Germinal center (tissue), 1 donor: ENCODE measurements around the gene ABCA8.
"Not testable (repeated sequence)": the region's sequence is repeated elsewhere in the genome, so short reads cannot be mapped to it uniquely, and the experiment has no call there.

Experiments used
- DNase-seq: peaks from one replicate; pipeline ENCODE4 v3.0.0; 2012; ENCODE audit warnings: mixed read lengths, low spot score

Gene ABCA8

DNA sequence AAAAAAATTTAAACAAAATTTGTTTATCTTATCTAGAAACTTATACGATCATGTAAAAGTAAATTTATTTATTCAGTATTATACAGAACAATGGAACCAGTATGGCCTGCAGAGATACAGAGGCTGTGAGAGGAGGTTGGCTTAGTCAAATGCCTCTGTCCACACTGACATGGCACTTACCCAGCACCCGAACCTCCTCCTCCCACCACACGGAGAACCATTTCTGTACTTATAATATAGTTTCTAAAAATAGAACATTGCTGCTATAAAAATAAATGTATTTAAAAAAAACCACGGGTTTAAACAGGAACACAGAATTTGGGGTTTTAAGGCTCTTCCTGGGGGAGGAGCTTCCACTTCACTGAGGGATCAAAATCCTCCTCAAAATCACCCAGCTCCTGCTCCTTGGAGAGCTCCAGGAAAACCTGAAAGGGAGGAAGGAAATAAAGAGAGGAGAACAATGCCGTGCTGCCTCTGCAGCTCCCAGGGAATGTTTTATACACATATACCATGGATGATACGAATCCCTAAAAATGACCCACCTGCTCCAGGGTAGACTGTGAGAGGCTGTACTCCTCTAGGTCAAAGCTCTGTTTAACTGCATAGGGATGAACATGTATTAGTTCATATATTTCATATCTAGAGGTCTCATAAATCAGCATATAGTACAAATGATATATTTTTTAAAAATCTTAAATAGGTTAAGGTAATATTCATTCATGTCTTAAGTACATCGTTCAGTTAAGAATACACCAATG is 87.3 kb downstream of the ABCA8 start:
- no peak for DNase-seq

DNA sequence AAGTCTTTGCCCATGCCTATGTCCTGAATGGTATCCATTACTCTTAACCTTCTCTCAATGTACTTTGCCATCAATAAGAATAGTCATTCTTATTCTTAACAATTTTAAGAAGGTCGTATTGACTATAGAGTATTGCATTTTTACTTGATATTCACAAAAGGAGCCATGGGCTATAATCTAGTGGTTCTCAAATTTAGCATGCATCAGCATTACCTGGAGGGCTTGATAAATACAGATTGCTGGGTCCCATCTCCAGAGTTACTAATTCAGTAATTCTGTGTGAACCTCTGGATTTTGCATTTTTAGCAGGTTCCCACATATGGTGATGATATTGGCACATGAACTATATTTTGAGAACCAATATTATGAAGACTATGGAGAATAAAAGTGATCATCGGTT is 89.6 kb downstream of the ABCA8 start:
- no peak for DNase-seq

DNA sequence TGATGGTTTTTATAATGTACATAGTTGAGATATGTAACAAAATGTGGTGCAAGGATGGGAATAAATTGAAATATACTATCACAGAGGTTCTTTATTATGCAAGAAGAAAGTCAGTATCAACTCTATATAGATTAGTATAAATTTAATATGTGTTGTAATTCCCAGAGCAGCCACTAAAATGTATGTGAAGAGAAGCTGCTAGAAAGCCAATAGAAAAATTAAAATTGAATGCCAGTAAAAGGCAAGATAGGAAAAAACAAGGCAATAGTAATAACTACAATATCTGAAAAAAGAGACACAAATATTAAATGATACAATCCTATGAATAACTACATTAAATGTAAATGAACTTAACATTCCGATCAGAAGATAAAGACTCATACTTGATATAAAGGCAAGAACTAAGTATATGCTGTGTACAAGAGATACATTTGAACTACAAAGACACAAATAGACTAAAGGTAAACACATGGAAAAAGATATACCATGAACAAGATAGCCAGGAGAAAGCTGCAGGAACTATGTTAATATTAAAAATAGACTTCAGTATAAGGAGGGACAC is 92.0 kb downstream of the ABCA8 start:
- no peak for DNase-seq

DNA sequence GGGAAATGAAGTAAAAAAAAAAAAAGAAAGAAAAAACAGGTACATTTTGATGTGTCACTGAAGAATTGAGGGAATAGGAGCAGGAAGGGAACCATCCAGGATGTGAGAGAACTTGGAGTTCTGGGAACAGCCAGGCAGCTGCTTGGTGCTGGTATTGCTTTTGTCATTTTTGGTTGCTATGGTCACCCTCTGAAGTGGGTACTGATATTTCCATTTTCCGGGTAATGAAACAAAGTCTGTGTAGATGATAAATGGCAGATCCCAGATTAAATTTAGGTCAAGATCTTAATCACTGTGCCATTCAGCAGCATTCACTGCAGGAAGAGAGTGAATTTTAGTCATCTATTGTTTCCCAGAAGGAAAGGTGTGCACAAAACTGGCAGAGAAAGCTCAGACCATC is 93.6 kb downstream of the ABCA8 start:
- no peak for DNase-seq

DNA sequence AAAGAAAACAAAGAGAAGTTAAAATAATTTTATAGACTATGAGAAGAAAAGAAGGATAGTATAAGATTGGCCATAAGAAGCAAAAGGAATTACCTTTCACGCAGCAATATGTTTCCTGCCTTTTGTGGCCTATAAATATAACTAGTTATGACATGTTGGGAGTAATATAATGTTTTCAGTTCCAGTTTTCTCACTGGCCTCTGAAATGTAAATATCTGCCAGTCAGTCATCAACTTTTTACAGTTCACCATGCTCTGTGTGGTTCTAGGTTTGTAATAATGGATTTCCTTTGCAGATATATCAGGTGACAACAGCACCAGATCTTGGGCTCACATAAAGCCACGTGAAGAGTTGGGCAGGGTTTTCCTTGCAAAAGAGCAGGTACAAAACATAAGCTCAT is 94.3 kb downstream of the ABCA8 start:
- DNase-seq: no peak

DNA sequence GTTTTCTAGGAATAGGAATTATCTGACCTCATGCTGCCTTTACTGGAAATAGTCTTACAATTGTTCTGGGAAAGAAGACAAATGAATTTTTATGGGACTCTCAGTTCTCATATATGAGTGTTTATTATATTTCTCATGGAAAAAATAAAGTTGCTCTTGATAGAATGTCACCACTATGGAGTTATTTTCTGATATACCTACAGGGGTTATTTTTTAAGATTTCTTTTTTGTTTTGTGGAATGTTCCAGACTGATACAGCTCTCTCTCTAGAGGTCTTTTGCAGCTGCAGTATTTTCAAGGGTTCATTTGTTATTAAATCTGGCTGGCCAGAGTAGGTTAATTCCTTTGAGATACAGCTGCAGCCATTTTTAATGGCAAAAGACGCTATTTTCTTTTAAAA is 100.7 kb downstream of the ABCA8 start:
- DNase-seq: no peak

DNA sequence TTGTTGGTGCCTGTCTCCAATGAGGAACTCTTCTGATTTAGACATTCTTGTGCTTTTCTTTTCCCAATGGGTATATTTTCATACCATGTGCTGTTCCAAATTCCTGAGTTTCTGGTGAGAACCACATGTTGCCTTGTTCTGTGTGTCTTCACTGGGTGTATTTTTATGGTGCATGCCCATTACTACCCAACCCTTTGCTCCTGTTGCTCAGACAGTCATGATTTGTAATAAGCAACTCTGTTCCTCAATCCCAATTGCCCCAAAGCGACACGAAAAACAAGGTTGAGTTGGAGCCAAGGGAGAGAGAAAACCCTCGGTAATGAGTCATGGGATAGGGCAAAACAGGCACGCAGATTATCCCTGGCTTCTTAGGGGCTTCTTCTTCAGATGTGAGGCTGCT is 101.8 kb downstream of the ABCA8 start:
- no peak for DNase-seq

DNA sequence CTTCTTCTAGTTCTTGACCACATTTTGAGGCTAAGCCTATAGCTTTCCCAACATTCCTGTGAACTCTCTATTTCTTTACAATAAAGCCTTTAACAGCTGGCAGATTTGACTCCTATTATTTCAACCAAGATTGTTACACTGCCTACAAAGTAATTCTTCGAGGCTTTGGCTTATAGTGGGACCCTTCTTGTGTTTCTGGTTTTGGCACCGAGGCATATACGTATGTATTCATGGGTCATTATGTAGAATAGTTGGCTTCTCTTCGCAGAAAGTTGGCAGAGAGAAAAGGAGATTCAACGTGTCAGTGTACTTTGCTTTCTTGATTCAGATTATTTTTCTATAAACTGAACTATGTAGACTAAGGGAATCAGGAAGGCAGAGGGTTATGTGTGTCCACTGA is 102.2 kb downstream of the ABCA8 start:
- DNase-seq: no peak

DNA sequence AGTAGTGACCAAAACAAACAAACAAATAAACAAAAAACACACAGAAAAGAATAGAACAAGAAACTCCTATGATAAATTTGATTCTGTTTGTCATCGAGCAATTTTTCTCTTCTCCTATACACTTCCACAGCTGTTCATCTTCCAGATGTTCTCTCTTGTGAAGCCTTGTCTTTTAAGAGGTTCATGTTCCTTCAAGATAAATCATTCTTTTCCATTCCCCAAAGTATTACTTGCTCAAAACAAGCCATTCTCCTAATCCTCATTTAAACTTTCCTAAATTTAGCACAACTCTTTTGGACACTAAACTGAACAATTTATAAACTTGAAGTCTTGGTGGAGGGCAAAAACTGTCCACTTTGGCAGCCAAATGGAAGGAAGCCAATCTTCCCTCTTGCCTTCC is 103.3 kb downstream of the ABCA8 start:
- DNase-seq: no peak

DNA sequence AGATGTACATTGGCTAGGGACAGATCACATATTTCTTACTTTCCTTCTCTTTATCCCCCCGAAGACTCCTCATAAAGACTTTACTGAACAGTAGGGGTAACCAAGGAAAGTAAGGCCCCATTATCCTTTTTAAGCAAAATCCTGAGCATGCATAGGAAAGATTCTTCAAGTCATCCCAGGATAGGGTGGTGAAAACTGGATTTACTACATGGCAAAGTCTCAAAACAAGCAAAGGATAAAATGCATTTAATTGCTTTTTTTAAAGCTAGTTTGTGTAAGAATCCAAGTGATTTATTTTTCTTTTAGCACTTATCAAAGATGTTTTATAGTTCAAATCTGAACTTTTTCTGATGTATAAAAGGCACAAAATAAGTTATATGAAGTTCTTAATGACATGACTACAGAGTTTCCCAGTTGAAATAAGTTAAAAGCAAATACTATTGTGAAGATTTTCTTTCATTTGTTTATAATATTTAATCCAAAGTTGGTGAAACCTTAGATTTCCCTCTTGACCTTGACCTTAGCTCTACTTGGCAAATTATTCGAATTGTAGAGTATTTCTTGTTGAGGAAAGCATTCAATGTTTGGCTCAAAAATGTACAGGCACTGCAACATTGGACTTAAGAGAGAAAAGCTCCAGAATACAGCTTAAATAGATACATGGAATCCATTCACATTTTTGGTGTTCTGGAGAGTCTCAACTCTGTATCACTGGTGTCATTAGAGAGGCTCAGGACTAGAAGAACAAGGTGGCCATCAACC is 104.3 kb downstream of the ABCA8 start:
- DNase-seq: no peak

DNA sequence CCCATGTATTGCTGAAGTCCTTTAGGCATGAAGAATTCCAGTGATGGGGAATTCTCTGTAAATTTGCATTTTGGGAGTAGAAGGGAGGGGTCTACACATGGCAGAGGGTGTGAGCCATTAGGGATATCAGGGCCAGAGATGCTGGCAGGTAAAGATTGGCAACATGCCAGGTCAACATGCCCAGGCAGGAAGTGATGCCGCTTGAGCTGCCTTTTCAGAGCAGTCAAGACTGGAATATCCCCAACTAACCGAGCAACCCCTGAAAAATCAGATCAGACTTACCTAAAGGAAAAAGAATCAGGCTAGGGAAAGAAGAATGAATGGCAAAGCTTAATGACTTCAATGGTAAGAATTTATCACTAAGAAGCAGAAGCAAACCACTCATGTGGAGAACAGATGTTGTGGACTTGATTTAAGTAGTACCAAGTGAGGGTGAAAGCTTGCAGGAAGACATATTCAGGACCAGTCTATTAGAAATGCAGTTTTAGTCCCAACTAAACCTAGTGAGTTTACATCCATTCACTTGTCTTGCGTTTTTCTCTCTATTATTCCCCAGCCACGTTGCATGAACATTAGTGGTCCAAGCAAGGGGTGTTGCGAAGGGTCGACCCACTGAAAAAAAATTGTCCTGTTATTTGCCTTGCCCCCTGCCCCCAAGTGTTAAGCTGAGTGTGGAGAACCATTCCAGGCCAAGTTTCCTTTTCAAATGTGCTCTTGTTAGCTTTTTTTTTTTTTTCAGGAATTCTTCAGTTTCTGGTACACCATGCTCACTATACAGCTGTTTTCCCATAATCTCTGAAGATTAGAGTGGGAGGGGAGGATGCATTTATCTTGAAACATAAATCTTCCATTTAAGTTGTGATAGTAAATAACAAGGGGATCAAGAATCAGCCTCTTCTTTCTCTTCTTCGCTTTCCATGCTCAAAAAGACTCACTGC is 105.2 kb downstream of the ABCA8 start:
- no peak for DNase-seq

DNA sequence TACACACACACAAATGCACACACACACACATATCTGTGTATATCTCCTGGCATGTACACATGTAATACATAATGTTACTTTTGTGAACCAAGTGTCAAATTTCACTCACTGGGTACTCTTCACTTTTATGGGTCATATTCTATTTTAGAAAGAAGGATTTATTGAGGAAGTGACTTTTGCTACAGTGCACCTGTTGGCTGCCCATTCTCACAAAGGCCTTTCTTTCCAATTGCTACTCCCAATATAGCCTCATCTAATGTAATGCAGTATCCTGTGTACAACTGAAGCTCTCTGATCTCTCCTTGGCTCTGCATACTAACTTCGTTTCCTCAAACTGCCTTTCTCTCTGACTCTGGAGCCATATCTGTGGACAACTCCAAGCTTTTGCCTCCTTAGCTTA is 107.5 kb downstream of the ABCA8 start:
- no peak for DNase-seq

DNA sequence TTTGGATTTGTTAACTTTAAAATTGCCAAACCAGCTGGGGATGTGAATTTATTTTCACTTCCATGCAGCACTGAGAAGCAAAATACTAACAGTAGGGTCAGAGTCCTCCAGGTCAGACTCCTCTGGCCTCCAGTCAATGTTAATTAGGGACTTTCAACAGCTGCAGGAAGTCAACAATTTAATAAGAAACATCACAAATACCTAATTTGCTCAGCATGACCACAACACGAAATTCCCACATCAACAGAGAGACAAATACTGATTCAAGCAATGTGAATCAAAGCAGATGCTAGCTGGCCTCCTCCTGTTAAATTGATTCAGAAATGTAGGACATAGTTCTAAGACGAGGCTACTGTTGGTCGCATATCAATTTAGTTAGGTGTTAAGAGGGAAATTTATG is 111.7 kb downstream of the ABCA8 start:
- DNase-seq: no peak

DNA sequence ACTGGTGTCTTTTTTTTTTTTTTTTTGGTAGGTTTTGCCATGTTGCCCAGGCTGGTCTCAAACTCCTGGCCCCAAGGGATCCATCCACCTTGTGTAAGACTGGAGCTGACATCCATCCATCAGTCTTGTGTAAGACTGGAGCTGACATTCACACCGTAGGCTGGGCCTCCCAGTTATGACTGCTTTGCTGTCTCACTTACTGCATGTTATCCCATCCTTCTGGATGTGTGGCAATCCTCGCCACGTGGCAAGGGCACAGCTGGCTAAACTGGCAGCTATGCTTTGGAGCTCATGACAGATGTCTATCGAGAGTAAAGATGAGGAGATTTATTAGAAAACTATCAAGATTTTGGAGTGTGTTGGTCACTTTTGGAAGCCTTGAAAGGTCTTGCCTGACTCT is 115.1 kb downstream of the ABCA8 start:
- no peak for DNase-seq

DNA sequence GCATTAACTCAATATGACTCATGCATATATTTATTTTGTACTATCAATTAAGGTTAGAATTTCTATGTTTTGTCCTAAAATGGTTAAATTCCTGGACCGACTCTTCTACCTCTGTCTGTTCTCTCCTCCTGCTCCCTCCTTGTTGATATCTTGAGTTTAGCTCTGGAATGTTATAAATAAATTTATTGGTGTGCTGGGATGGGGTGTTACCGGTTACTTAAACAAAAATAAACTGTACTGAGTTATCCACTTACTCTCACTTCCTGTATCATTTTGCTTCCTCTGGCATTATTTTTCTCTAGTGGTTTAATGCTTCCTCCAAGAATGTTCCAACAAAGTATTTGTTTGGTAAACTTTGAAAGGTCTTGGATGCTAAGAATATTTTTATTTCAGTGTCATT is 120.1 kb downstream of the ABCA8 start:
- DNase-seq: no peak

DNA sequence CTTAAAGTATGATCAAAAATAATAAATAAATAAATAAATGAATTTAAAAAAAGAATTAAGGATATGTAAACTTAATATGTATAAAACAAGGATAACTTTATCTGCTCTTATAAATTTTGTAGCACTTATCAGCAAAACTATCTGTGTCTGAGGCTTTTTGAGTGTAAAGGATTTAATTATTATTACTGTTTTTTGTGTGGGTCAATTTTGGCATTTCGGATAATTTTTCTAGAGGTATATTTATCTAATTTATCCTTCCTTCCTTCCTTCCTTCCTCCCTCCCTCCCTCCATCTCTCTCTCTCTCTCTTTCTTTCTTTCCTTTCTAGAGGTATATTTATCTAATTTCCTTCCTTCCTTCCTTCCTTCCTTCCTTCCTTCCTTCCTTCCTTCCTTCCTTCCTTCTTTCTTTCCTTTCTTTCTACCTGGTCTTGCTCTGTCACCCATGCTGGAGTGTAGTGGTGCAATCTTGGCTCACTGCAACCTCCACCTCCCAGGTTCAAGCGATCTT is 120.8 kb downstream of the ABCA8 start:
- DNase-seq: no peak

DNA sequence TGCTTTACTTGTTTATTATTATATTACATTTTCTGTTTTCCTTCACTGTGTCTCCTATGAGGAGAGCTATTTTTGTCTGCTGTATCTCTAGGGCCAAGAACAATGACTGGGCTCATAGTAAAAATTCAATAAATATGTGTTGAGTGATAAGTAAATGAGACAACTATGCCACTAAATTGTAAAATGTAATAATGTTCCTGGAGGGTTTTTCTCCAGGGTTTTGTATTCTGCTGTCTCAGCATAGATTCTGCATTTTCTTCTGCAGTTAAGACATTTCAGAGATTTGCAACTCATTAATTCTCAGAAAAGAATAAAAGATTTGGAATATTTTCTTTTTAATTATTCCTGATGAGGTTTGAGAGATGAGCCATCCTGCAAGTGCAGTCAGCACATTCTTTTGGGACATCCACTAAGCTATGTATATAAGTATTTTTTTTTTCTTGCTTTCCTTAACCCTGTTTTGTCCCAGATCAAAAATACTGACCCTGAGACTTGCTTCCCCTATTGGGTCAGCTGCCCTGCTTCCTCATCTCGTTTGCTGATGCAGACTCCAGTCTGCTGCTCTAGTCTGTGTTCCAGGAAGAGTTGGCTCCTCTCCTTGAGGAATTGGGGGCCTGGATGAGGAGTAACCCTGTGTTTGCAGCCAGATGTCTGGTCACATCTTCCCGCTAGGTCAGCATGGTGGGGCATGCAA is 122.9 kb downstream of the ABCA8 start:
- DNase-seq: no peak

DNA sequence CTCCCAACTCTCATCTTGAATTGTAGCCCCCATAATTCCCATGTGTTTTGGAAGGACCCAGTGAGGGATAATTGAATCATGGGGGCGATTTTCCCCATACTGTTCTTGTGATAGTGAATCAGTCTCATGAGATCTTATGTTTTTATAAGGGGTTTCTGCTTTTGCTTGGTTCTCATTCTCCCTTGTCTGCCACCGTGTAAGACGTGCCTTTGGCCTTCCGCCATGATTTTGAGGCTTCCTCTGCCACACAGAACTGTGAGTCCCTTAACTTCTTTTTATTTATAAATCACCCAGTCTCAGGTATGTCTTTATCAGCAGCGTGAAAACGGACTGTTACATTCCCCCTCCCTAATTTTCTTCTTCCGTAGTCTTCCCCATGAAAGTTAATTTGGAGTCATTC is 124.0 kb downstream of the ABCA8 start:
- no peak for DNase-seq

DNA sequence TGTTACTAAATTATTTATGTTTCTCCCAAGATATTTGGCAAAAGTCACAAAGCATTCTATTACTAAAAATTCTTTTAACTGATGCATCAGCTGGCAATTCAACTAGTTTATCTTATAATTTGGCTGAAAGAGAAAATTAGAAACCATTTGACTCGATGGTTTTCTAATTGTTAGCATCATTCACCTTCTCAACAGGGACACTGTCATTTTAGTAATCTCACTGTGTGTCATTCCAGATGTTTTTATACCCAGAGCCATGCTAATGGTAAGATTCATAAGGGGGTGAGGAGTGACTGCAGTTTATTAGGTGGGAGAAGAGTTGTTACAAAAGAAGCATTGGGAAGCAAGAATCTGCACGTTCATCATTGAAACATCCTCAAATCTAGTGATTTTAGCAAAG is 124.9 kb downstream of the ABCA8 start:
- no peak for DNase-seq

DNA sequence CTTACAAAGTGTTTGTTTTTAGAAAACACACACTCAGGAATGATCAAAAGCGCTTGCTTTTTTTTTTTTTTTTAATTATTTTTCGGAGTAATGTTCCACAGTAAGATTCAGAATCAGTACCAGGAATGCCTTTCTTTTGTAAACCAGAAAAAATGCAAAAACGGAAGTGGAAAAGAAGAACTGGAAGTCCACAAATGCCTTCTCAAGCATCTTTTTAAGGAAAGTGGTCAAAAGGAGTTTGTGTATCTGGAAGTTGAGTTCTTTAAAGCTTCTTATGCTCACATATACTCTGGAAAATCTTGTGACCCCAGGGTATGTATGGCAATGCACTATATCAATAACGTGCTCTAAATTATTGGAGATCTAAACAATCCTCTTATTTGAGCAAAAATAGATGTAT is 126.0 kb downstream of the ABCA8 start:
- no peak for DNase-seq

DNA sequence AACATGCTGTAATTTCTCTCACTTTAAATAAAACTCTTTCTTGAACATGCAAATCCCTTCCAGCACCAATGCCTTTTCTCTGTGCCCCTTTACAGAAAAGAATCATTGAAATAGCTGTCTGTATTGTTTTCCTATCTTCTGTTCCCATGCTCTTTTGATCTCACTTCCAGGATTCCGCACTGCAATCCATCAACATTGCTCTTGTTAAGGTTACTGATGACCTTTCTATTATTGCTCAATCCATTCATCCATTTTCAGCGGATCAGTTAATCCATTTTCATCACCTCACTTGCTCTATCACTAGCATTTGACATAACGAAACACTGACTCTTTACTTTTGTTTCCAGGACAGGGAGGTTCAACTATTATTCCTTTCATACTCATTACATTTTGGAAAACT is 130.5 kb downstream of the ABCA8 start:
- DNase-seq: no peak

DNA sequence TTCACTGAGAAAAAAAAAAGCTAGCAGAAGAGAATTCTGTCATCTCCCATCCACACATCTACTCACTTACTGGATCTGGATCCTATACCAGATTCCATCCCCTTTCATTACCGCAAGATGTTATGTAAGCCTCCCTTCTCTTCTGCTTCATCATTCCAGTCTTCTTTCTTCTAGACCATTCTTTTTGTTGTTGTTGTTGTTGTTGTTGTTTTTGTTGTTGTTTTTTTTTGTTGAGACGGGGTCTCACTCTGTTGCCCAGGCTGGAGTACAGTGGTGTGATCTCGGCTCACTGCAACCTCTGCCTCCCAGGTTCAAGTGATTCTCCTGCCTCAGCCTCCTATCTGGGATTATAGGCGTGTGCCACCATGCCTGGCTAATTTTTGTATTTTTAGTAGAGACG is 131.0 kb downstream of the ABCA8 start:
- not testable (repeated sequence) for DNase-seq
